IPS-11a (cell line): ENCODE measurements around the gene PSENEN.
"Not testable (repeated sequence)": the region's sequence is repeated elsewhere in the genome, so short reads cannot be mapped to it uniquely, and the experiment has no call there.

Experiments
- H3K4me3 ChIP-seq: one replicate; pipeline ENCODE4 v1.5.1; 2013; ENCODE audit warnings: low read depth, low read length, control low read depth

PSENEN gene

DNA sequence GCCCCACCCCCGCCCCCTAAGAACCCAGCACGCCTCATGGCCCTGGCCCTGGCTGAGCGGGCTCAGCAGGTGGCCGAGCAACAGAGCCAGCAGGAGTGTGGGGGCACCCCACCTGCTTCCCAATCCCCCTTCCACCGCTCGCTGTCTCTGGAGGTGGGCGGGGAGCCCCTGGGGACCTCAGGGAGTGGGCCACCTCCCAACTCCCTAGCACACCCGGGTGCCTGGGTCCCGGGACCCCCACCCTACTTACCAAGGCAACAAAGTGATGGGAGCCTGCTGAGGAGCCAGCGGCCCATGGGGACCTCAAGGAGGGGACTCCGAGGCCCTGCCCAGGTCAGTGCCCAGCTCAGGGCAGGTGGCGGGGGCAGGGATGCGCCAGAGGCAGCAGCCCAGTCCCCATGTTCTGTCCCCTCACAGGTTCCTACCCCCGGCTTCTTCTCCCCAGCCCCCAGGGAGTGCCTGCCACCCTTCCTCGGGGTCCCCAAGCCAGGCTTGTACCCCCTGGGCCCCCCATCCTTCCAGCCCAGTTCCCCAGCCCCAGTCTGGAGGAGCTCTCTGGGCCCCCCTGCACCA lies 41.9 kb downstream of the PSENEN start:
- no peak overlapping the region for H3K4me3 ChIP-seq

DNA sequence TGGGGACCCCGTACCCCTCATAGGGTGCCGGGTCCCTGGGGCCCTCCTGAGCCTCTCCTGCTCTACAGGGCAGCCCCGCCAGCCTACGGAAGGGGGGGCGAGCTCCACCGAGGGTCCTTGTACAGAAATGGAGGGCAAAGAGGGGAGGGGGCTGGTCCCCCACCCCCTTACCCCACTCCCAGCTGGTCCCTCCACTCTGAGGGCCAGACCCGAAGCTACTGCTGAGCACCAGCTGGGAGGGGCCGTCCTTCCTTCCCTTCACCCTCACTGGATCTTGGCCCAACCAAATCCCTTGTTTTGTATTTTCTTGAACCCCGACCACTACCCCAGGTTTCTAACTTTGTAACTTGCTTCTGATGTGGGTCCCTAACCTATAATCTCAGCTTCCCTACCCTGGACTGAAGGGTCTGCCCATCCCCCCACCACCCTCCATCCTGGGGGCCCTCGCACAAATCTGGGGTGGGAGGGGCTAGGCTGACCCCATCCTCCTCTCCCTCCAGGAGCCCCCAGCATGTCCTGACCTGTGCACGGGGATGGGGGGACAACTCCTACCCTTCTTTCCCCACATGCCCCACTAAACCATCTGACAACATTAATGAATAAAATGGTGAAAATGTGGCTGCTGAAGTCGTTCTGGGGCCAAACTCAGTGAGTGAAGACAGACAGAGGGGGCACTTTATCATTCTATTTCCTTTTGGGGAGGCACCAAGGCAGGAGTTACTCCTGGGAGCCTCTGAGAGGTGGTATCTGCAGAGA lies 42.9 kb downstream of the PSENEN start:
- H3K4me3 ChIP-seq: no peak overlapping the region

DNA sequence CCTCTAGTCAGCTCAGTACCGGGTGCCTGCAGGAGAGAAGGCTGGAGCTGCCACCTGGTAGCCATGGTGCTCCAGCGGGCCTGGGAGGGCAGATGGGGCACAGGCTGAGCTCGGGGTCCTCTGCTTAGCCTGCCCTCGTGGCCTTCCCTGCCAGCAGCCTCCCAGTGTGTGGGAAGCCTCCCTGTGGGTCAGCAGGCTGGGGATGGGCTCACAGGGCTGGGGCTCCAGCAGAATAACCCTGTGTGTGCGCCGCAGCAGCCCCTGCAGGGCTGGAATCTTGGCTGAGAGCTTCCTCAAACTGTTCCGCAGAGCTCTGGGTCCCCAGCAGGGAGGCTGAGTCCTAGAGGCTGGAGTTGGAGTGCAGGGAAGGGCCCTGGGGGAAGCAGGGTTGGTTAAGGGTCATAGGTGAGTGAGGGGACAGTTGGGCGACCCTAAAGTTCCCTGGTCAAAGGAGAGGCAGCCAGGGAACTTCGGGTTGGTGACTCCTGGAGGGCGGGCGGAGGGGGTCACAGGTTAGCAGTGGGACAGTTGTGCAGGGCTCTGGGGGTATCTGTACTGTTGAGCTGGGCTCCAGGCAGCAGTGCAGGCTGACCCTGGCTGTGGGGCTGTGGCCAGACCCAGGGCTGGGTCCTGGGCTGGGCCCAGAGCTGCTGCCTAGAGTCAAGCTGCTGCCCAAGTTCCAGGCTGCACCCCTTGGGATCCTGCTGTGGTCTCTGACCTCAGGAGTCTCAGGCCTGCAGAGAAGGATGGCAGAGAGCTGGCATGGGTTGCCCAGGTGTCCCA lies 43.9 kb downstream of the PSENEN start:
- H3K4me3 ChIP-seq: no peak overlapping the region

DNA sequence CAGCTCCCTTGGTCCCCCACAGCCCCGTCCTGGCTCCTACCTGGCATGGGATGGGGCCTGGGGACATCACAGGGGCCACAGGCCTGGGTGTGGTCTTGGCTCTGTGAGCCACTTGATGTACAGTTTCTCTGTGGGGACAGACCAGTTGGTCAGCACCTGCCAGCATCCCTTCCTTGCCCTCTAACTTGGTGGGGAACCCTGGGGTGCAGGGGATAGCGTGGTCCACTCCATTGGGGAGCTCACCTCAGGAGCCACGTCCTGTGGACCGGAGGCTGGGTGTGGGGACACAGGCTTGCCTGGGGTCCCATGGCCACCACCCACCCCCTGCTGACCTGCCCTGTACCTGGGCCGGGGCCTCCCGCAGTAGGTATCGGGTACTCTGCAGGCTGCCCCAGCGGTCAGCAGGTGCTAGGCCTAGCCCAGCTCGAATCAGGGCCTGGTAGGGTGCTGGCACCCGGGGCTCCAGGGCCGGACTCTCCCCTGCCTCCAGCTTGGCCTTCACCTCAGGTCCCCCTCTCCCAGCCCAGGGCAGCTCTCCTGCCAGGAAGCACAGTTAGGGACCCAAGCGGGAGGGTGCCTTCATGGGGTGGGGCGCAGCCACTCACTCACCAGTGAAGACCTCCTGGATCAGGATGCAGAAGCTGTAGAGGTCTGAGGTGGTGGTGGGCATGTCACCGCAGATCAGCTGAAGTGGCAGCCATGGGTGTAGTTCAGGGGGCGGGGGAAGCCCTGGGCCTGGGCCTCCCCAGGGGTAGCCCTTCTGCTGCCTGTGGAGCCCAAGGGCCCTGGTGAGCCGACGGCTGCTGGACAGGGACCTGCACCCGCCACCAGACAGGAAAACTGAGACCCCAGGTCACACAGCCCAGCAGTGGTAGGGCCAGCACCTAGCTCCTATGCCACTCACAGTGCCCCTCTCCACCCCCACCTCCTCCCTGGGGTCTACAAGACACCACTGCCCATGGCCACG lies 44.8 kb downstream of the PSENEN start:
- no peak overlapping the region for H3K4me3 ChIP-seq

DNA sequence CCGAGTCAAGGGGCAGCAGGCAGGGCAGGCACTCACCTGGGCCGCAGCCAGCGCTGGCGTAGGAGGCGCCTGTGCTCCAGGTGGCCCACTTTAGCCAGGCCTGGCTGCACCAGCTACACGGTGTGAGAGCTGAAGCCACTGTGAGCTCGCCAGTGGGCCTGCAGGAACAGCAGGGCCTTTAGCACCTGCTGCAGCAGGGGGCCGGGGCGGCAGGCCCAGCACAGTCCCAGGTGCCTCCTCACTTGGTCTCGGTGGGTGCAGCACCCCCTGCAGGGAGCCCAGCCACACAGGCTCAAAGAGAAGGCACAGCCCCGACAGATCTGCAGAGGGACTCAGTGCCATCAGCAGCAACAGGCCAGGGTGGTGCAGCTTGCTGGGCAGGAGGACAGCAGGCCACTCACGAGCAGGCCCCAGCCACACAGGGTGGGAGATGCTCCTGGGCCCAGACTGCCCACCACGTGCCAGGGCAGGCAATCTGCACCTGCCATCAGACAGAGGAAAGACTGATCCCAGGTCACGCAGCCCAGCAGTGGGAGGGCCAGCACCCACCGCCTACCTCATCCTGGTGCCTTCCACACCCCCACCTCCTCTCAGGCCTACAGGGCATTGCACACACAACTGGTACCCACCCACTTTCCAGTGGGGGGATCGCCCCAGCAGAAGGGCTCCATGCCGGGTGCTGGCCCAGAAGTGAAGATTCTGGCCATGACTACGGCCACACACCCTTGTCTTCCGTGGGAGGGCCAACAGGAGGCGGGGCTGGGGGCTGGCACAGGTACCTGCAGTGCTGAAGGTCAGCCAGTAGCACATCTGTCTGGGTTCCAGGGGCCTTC lies 45.7 kb downstream of the PSENEN start:
- no peak overlapping the region for H3K4me3 ChIP-seq

DNA sequence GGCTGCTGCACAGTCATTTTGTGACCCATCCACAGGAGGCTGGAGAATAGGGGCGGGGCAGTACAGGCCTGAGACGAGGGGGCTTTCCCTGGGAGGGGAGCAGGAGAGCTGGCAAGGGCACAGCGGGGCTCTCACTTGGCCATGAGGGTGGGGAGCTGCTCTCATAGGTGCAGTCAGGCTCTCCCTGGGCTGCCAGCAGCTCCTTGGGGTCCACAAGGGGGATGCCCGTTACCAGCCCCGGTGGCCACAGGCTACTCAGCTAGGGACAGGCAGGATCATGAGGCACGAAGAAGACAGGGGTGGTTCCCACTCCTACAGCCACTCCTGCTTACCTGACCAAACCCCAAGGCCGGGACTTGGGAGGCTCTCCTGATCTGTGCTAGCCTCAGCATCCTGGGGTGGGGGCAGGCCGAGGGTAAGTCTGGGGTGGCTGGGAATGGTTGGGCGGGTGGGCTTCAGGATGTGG lies 46.4 kb downstream of the PSENEN start:
- H3K4me3 ChIP-seq: no peak overlapping the region

DNA sequence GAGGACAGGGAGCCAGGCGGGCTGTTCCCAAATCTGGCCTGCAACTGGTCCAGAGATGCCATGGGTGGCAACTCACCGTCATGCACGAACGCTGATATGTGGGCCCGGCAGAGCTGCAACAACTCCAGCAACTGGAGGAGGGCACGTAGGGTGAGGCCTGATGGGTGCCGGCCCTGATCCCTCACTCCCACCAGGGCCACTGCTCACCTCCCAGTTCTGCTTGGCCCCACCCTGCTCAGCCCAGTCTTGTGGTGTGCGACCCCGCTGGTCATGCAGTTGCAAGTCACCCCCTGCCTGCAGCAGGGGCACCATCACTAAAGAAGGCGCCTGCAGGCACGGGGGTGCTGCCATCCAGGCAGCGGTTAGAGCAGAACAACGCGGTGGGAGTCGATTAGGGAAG lies 46.9 kb downstream of the PSENEN start:
- H3K4me3 ChIP-seq: no peak overlapping the region

DNA sequence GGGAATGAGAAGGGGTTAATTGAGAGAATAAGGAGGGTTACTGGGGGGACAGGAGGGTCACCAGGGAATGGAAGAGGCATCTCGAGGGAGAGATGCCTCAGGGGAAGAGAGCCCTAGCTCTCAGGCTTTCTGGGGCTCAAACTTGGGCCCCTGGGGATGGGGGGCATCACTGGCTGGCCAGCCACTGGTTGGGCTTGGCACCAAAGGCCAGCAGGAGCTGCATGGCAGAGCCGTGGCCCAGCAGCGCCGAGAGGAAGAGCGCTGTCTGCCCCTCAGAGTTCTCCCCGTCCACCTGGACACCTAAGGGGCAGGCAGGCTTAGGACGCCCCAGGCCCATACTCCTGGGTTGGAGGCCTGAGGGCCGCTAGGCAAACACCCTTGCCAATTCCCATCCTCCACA lies 47.4 kb downstream of the PSENEN start:
- H3K4me3 ChIP-seq: no peak overlapping the region

DNA sequence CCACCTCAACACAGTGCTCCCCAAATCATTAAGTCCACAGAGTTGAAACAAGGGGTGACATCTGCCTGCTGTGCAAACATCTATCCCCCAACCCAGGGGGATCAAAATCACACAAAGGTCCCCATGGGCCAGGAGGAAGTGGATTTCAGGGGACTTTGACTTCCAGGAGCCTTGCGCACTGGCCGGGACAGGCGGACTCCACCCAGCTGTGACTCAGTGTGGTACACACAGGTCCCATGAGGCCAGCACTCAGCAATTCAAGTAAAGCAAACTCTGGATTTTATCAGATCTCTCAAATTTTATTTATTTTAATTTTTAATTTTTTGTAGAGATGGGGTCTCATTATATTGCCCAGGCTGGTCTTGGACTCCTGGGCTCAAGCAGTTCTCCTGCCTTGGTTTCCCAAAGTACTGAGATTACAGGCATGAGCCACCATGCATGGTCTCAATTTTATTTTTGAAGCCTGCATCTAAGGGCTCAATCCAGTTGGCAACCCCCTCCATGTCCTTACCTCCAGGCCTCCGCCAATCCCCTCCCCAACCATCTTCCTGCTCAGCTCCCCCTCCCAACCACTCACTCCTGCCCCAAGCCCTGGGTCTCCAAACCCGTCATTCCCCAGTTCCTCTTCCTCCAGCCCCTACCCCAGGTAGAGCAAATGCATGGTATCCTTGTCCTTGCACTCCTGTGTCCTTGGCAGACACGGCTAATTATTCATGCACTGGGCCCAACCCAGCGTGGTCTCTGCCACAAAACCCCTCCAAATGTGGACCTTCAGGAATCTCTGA lies 48.1 kb downstream of the PSENEN start:
- no peak overlapping the region for H3K4me3 ChIP-seq

DNA sequence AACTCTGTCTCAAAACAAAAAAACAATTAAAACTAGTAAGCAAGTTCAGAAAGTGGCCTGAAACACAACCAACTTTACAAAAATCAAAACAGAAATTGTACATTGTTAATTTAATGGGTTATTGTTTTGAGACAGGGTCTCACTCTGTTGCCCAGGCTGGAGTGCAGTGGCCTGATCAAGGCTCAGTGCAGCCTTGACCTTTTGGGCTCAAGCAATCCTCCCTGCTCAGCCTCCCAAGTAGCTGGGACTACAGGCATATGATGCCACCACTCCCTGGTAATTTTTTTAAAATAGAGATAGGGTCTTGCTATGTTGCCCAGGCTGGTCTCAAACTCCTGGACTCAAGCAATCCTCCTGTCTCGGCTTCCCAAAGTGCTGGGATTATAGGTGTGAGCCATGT lies 50.1 kb downstream of the PSENEN start:
- not testable (repeated sequence) for H3K4me3 ChIP-seq
